HepG2 (cell line): ENCODE results near the gene LSMEM2. TPM values are rescaled to one million over a fixed set of nuclear protein-coding genes. Genes with fewer than 3 reads are reported as not detected.

ENCODE experiments used
- polyA plus RNA-seq, 8 experiments: library from polyadenylated mRNA; depleted of rRNA in 3 of 8; stranded (reverse) in 7 of 8; unstranded in 1 of 8; fragments of >200 nt; fragmentation: Illumina TruSeq in 4 of 8; extraction: Trizol in 4 of 8; gene quantifications; 2 replicates each; pipeline versions ENCODE4 v1.2.1 to v1.2.3, GENCODE V29; 2011 to 2016; ENCODE audit warnings: low read depth in 4 of 8, missing spikeins in 1 of 8, mixed read lengths in 1 of 8; ENCODE audit not compliant: insufficient read depth in 1 of 8
- total RNA-seq, 5 experiments: library from RNA; depleted of rRNA; stranded (reverse); fragments of >200 nt; fragmentation: Illumina TruSeq; extraction: Trizol; gene quantifications; 2 replicates each; pipeline ENCODE4 v1.2.3, GENCODE V29; 2016; ENCODE audit warnings: low read depth in 1 of 5

Gene LSMEM2
- total and polyA plus RNA-seq, 2 of the 13 experiments (the other 11 are each of a cell fraction or from before 2014, with no cell fraction given), result 0.07 to 0.41 TPM

Other genes with a start within 250 kb of the LSMEM2 start
- gene RBM5, start 190.2 kb upstream of the LSMEM2 start, total RNA-seq (2016; rRNA removed; fragmentation: Illumina TruSeq; extraction: Trizol), result 65.0 and 106 TPM in 2 replicates
- 204 and 254 TPM in 2 replicates for gene RBM5, start 190.2 kb upstream of the LSMEM2 start, polyA plus RNA-seq (2011; rRNA removed)
- gene SEMA3F, start 123.8 kb upstream of the LSMEM2 start, total RNA-seq (2016; rRNA removed; fragmentation: Illumina TruSeq; extraction: Trizol), result 3.6 and 7.6 TPM in 2 replicates
- 14.8 and 17.2 TPM in 2 replicates for gene SEMA3F, start 123.8 kb upstream of the LSMEM2 start, polyA plus RNA-seq (2011; rRNA removed)
- 0.15 TPM in 1 of 2 replicates, not detected in the other for gene GNAT1, start 87.5 kb upstream of the LSMEM2 start, total RNA-seq (2016; rRNA removed; fragmentation: Illumina TruSeq; extraction: Trizol)
- 0.03 TPM in 1 of 2 replicates, not detected in the other for gene GNAT1, start 87.5 kb upstream of the LSMEM2 start, polyA plus RNA-seq (2011; rRNA removed)
- gene SLC38A3, start 73.8 kb upstream of the LSMEM2 start, total RNA-seq (2016; rRNA removed; fragmentation: Illumina TruSeq; extraction: Trizol), result 14.3 and 29.8 TPM in 2 replicates
- 164 and 247 TPM in 2 replicates for gene SLC38A3, start 73.8 kb upstream of the LSMEM2 start, polyA plus RNA-seq (2011; rRNA removed)
- gene GNAI2, start 42.9 kb upstream of the LSMEM2 start, total RNA-seq (2016; rRNA removed; fragmentation: Illumina TruSeq; extraction: Trizol), result 34.5 and 51.1 TPM in 2 replicates
- 66.1 and 66.2 TPM in 2 replicates for gene GNAI2, start 42.9 kb upstream of the LSMEM2 start, polyA plus RNA-seq (2011; rRNA removed)
- 25.6 and 93.2 TPM in 2 replicates for gene SEMA3B, start 9.9 kb upstream of the LSMEM2 start, total RNA-seq (2016; rRNA removed; fragmentation: Illumina TruSeq; extraction: Trizol)
- 158 and 173 TPM in 2 replicates for gene SEMA3B, start 9.9 kb upstream of the LSMEM2 start, polyA plus RNA-seq (2011; rRNA removed)
- gene IFRD2, start 13.3 kb downstream of the LSMEM2 start, total RNA-seq (2016; rRNA removed; fragmentation: Illumina TruSeq; extraction: Trizol), result 81.4 and 96.1 TPM in 2 replicates
- gene IFRD2, start 13.3 kb downstream of the LSMEM2 start, polyA plus RNA-seq (2011; rRNA removed), result 32.8 and 43.1 TPM in 2 replicates
- gene HYAL3, start 20.3 kb downstream of the LSMEM2 start, total RNA-seq (2016; rRNA removed; fragmentation: Illumina TruSeq; extraction: Trizol), result 5.5 and 5.9 TPM in 2 replicates
- gene HYAL3, start 20.3 kb downstream of the LSMEM2 start, polyA plus RNA-seq (2011; rRNA removed), result 10.4 and 12.9 TPM in 2 replicates
- 1.5 and 3.4 TPM in 2 replicates for gene NAA80, start 20.3 kb downstream of the LSMEM2 start, total RNA-seq (2016; rRNA removed; fragmentation: Illumina TruSeq; extraction: Trizol)
- gene NAA80, start 20.3 kb downstream of the LSMEM2 start, polyA plus RNA-seq (2011; rRNA removed), result 8.7 and 13.1 TPM in 2 replicates
- gene HYAL1, start 24.5 kb downstream of the LSMEM2 start, total RNA-seq (2016; rRNA removed; fragmentation: Illumina TruSeq; extraction: Trizol), result 50.5 and 76.5 TPM in 2 replicates
- 193 and 218 TPM in 2 replicates for gene HYAL1, start 24.5 kb downstream of the LSMEM2 start, polyA plus RNA-seq (2011; rRNA removed)
- 40.9 and 76.2 TPM in 2 replicates for gene HYAL2, start 43.7 kb downstream of the LSMEM2 start, total RNA-seq (2016; rRNA removed; fragmentation: Illumina TruSeq; extraction: Trizol)
- gene HYAL2, start 43.7 kb downstream of the LSMEM2 start, polyA plus RNA-seq (2011; rRNA removed), result 102 and 144 TPM in 2 replicates
- gene TUSC2, start 49.1 kb downstream of the LSMEM2 start, total RNA-seq (2016; rRNA removed; fragmentation: Illumina TruSeq; extraction: Trizol), result 35.9 and 36.7 TPM in 2 replicates
- gene TUSC2, start 49.1 kb downstream of the LSMEM2 start, polyA plus RNA-seq (2011; rRNA removed), result 38.5 and 39.1 TPM in 2 replicates
- gene RASSF1, start 61.7 kb downstream of the LSMEM2 start, total RNA-seq (2016; rRNA removed; fragmentation: Illumina TruSeq; extraction: Trizol), result 7.7 and 10.2 TPM in 2 replicates
- gene RASSF1, start 61.7 kb downstream of the LSMEM2 start, polyA plus RNA-seq (2011; rRNA removed), result 27.5 and 28.6 TPM in 2 replicates
- gene ZMYND10, start 66.6 kb downstream of the LSMEM2 start, total RNA-seq (2016; rRNA removed; fragmentation: Illumina TruSeq; extraction: Trizol), result 0.49 and 0.60 TPM in 2 replicates
- gene ZMYND10, start 66.6 kb downstream of the LSMEM2 start, polyA plus RNA-seq (2011; rRNA removed), result 0.74 and 1.8 TPM in 2 replicates
- gene NPRL2, start 71.7 kb downstream of the LSMEM2 start, total RNA-seq (2016; rRNA removed; fragmentation: Illumina TruSeq; extraction: Trizol), result 25.3 and 30.6 TPM in 2 replicates
- gene NPRL2, start 71.7 kb downstream of the LSMEM2 start, polyA plus RNA-seq (2011; rRNA removed), result 51.4 and 52.7 TPM in 2 replicates
- 9.1 and 17.2 TPM in 2 replicates for gene CYB561D2, start 71.8 kb downstream of the LSMEM2 start, total RNA-seq (2016; rRNA removed; fragmentation: Illumina TruSeq; extraction: Trizol)
- 11.1 and 13.0 TPM in 2 replicates for gene CYB561D2, start 71.8 kb downstream of the LSMEM2 start, polyA plus RNA-seq (2011; rRNA removed)
- gene TMEM115, start 80.4 kb downstream of the LSMEM2 start, total RNA-seq (2016; rRNA removed; fragmentation: Illumina TruSeq; extraction: Trizol), result 15.2 and 30.7 TPM in 2 replicates
- gene TMEM115, start 80.4 kb downstream of the LSMEM2 start, polyA plus RNA-seq (2011; rRNA removed), result 22.1 and 31.0 TPM in 2 replicates
- gene CACNA2D2, start 224.5 kb downstream of the LSMEM2 start, total RNA-seq (2016; rRNA removed; fragmentation: Illumina TruSeq; extraction: Trizol), result not detected in 2 replicates
- not detected in 2 replicates for gene CACNA2D2, start 224.5 kb downstream of the LSMEM2 start, polyA plus RNA-seq (2011; rRNA removed)